HepG2 (cell line): ENCODE data around the gene VDAC2. TPM values are rescaled to one million over a fixed set of nuclear protein-coding genes. Genes with fewer than 3 reads are reported as not detected.

ENCODE experiments used
- ATF1 ChIP-seq: IDR thresholded peaks from 2 replicates; pipeline ENCODE4 v1.6.1; 2016; ENCODE audit warnings: mild to moderate bottlenecking, control low read depth
- ATF6 ChIP-seq: sonication (generic); formaldehyde crosslinking; conservative IDR thresholded peaks from 2 replicates; pipeline ENCODE4 v1.4.0; 2020; ENCODE audit warnings: missing genetic modification reagents
- KLF11 ChIP-seq: IDR thresholded peaks from 2 replicates; pipeline ENCODE4 v1.6.1; 2016; ENCODE audit warnings: missing compliant biosample characterization
- SP1 ChIP-seq, 2 experiments: fragments of 450-650 bp in 1 of 2; sonication (generic) in 1 of 2; formaldehyde crosslinking in 1 of 2; IDR thresholded peaks; 2 replicates each; pipeline versions ENCODE4 v1.4.0 to v1.6.1; 2016 to 2020; ENCODE audit warnings: missing genetic modification reagents in 1 of 2
- SUZ12 ChIP-seq: fragments of 150-350 bp; IDR thresholded peaks from 2 replicates; pipeline ENCODE4 v1.6.1; 2014; ENCODE audit warnings: low read depth, low read length
- TEAD3 ChIP-seq: optimal IDR thresholded peaks from 2 replicates; pipeline ENCODE3; 2016; ENCODE audit warnings: borderline replicate concordance
- ZBTB44 ChIP-seq: sonication (generic); formaldehyde crosslinking; IDR thresholded peaks from 2 replicates; pipeline ENCODE4 v1.4.0; 2020; ENCODE audit warnings: missing genetic modification reagents
- ZFP37 ChIP-seq: sonication (generic); formaldehyde crosslinking; IDR thresholded peaks from 2 replicates; pipeline ENCODE4 v1.4.0; 2020; ENCODE audit warnings: missing genetic modification reagents, borderline replicate concordance
- ZNF121 ChIP-seq: sonication (generic); formaldehyde crosslinking; IDR thresholded peaks from 2 replicates; pipeline ENCODE4 v1.5.0; 2020; ENCODE audit warnings: mild to moderate bottlenecking, missing genetic modification reagents
- ZNF292 ChIP-seq: sonication (generic); formaldehyde crosslinking; IDR thresholded peaks from 2 replicates; pipeline ENCODE4 v1.8.1; 2022; ENCODE audit warnings: mild to moderate bottlenecking, low read depth, missing genetic modification reagents, borderline replicate concordance
- ZNF891 ChIP-seq: sonication (generic); formaldehyde crosslinking; IDR thresholded peaks from 2 replicates; pipeline ENCODE4 v1.5.0; 2020; ENCODE audit warnings: mild to moderate bottlenecking, missing genetic modification reagents
- ZSCAN25 ChIP-seq: sonication (generic); formaldehyde crosslinking; IDR thresholded peaks from 2 replicates; pipeline ENCODE4 v1.8.0; 2022; ENCODE audit warnings: mild to moderate bottlenecking, missing genetic modification reagents
- polyA plus RNA-seq, 8 experiments: library from polyadenylated mRNA; depleted of rRNA in 3 of 8; stranded (reverse) in 7 of 8; unstranded in 1 of 8; fragments of >200 nt; fragmentation: Illumina TruSeq in 4 of 8; extraction: Trizol in 4 of 8; gene quantifications; 2 replicates each; pipeline versions ENCODE4 v1.2.1 to v1.2.3, GENCODE V29; 2011 to 2016; ENCODE audit warnings: low read depth in 4 of 8, missing spikeins in 1 of 8, mixed read lengths in 1 of 8; ENCODE audit not compliant: insufficient read depth in 1 of 8
- total RNA-seq, 5 experiments: library from RNA; depleted of rRNA; stranded (reverse); fragments of >200 nt; fragmentation: Illumina TruSeq; extraction: Trizol; gene quantifications; 2 replicates each; pipeline ENCODE4 v1.2.3, GENCODE V29; 2016; ENCODE audit warnings: low read depth in 1 of 5

VDAC2 gene
- total and polyA plus RNA-seq, 2 of the 13 experiments (the other 11 are each of a cell fraction or from before 2014, with no cell fraction given): 67.9 to 222 TPM

GRCh38 chr10:75189266-75190096, 21.1 kb upstream of the VDAC2 start (continued):
- TF ChIP-seq TEAD3 (CRISPR knock-in tag) (peak; percentile 13), ATF6 (no peak), SP1 (IDR thresholded peaks at IDR 0.05) (no peak), SP1 (CRISPR knock-in tag; IDR thresholded peaks at IDR 0.05) (no peak), ATF1 (CRISPR knock-in tag) (no peak), ZFP37 (CRISPR knock-in tag) (no peak), SUZ12 (no peak), KLF11 (CRISPR knock-in tag) (no peak), ZNF891 (CRISPR knock-in tag) (no peak), ZNF292 (CRISPR knock-in tag) (peak; percentile 76; the same call in 1 of the 2 replicates), ZSCAN25 (no peak), ZBTB44 (CRISPR knock-in tag) (no peak), ZNF121 (CRISPR knock-in tag) (no peak)
